Activated CD4-positive, alpha-beta T cell treated with anti-CD3 and anti-CD28 coated beads, Interleukin-2, amount 50 U/mL, for 4 hours (primary cell): Measurements from ENCODE around the gene S100A10.
A peak's percentile ranks its signal among the peaks of the same experiment; 100 is the strongest.

Experiments
- DNase-seq, 2 experiments: peaks; one replicate each; pipeline ENCODE4 v3.0.0-alpha.2; 2020

S100A10 gene, protein sequence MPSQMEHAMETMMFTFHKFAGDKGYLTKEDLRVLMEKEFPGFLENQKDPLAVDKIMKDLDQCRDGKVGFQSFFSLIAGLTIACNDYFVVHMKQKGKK

DNA sequence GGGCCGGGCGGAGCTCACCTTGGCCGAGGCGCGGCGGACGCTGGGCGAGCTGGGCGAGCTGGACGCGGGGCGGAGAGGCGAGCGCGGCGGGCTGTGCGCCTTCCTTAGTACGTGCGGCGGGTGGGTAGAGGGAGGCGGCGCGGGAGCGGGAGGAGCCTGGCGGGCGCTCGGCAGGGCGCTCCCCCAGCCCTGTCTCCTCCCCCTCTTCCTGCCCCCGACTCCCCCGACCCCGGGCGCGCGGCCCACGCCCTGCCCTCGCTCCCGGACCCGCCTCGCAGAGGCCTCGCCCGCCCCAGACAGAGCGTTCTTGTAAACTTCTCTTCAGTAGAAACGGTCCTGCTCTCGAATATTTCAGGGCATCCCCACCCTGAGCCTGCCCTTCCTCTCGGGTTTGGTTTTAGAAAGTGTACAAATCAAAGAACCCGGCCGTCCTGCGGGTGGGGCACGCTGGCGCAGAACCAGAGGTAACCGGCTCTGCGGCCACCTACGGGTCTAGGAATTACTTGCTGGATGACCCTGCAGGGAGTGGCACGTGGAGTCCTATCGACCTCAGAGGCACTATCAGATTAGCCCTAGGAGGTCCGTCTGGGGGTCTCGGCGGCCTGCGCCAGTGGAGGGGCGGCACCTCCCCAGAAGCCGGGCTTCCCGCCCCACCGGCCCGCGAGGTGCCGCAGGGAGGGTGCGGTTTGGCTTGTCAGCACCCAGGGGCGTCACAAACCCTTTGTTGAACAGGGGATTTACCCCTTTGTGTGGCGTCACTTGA is at the start of gene S100A10:
Gene S100A10 (minus strand): TSS at position 126 of the 763 bp plus-strand sequence. CDS start 7,629 bp downstream, outside the sequence.
- peak; percentile 71 to 76 for DNase-seq

DNA sequence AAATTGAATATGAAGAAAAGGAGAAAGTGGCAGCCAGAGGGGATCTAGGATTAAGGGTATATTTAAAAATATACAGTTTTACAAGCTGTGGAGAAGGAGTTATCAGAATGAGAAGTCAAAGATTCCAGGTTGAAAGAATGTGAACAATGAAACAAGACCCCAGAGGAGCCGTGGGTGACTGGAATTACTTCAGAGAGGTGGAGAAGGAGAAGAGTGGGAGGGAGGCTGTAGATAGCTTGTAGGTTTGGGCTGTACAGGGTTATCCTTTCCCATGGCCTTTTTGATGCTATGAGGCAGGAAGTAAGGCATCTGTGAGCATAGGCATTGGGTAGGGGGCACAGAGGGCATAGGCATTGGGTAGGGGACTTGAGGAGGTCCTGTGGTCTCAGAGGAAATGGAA is 48.4 kb upstream of the S100A10 start:
- no peak for DNase-seq

DNA sequence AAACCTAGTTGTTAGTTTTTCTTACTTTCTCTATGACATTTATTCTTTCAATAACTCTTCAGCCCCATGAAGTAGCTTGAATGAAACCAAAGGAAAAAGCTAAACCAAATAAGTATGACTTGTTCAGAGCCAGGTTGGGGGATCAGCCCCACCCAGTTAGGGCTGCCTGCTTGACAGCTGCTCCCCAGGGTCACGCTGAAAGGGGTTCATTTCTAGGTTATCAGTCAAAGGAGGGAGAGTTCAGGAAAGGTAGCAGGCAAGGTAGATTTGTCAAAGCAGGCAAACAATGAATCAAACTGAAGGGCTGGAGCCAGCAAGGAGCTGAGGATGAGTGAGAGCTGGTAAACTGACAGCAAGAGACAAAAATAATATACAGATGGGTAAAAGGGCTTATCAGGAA is 46.2 kb upstream of the S100A10 start:
- no peak for DNase-seq

DNA sequence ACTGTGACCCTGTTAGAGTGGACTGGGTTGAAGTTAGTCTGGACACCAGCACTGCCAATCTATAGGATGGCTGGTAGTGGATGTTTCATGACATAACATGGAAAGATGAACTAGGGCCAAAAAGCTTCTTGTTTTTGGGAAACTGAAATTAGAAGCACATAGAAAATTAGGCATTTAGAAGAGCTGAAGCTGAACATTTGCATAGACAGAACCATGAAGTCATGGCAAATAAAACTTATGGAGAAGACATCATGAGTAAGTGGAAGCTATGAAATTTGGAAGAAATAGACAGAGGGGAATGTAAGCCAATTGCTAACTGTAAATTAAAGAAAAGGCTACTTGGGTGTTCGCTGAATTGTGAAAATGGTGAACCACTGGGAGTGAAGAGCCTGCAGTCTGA is 45.8 kb upstream of the S100A10 start:
- no peak for DNase-seq

DNA sequence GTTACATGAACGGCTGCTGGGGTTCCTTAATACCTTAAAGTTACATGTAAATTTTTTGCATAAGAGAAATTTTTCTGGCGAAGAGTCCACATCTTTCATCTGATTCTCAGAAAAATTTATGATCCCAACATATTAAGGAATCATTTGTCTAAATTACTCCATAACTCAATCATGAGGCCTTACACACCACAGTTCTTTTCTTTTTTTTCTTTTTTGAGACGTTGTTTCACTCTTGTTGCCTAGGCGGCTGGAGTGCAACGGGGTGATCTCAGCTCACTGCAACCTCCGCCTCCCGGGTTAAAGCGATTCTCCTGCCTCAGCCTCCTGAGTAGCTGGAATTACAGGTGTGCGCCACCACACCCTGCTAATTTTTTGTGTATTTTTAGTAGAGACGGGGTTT is 45.2 kb upstream of the S100A10 start:
- DNase-seq = no peak

DNA sequence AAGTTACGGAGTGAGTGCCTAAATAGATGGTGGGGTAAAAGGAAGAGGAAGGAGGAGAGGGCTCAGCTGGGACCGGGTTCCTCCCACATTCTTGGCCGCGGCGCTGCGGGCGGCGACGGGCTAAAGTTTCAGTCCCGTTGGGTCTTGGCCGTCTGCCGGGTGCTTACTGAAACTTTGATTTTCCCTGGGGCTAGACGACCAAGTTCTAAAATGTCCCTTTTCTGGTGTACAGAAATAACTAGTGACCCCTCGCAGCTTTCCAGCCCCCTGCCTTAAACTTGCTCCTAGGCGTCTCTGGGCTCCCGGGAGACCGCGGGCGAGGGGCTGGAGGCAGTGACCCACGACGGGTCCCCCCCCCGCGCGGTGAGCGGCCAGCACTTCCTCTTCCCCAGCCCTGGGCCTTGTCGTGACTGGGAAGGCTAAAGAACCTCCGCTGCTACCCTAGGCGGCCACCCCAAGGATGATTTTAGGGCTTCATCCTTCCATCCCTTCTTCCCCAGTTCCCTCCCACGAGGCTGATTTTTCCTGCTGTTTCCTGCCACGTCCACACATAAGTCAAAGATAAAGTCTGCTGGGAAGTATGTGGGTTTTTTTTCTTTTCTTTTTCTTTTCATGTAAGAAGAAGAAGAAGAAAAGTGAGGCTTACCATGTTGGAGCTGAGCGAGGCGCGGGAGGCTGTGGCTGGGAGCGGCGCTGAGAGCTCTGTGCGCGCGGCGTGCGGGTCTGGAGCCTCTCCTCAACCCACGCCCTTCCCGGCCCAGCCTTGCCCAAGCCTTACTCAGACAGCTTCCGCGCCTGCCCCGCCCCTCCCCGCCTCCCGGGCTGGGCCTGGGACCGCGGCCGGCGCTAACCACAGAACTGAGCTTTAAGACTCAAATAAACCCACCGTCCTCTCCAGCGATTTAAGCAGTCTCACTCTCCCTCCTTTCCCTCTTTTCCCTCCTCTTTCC is 42.9 kb upstream of the S100A10 start, which contains the start of gene S100A11:
Gene S100A11 (minus strand): TSS at position 738 of the 950 bp plus-strand sequence. CDS start 89 bp downstream, at position 649.
- peak; percentile 69 to 73 for DNase-seq

DNA sequence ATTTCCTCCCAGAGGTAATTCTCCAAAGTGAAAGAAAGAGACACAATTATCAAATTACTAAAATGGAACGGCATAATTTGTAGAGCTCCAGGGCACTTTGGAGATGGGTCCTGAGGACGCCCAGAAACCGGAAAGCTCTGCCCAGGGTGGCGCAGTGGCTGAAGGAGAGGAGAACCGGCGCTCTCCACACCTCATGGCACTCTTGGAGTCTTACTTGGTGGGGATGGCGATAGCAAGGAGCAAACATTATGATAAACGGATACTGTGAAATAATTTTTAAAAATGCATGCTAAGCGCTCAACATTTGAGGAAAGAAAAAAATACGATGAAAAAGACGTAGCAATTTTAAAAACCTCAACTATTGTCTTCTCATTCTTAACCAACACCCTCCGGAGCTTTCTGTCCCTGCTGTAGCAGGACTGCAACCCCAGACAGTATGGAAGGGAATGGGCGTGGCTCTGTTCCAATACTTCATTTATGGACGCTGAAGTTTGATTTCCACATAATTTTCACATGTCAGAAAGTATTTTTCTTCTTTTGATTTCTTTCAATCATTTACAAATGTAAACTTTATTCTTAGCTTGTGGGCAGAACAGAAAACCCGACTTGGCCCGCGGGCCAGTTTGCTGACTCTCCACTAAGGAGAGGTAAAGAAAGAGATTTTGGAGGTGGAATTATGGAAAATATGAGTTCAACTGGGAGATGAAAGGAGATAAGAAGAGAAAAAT is 42.0 kb upstream of the S100A10 start:
- no peak for DNase-seq

DNA sequence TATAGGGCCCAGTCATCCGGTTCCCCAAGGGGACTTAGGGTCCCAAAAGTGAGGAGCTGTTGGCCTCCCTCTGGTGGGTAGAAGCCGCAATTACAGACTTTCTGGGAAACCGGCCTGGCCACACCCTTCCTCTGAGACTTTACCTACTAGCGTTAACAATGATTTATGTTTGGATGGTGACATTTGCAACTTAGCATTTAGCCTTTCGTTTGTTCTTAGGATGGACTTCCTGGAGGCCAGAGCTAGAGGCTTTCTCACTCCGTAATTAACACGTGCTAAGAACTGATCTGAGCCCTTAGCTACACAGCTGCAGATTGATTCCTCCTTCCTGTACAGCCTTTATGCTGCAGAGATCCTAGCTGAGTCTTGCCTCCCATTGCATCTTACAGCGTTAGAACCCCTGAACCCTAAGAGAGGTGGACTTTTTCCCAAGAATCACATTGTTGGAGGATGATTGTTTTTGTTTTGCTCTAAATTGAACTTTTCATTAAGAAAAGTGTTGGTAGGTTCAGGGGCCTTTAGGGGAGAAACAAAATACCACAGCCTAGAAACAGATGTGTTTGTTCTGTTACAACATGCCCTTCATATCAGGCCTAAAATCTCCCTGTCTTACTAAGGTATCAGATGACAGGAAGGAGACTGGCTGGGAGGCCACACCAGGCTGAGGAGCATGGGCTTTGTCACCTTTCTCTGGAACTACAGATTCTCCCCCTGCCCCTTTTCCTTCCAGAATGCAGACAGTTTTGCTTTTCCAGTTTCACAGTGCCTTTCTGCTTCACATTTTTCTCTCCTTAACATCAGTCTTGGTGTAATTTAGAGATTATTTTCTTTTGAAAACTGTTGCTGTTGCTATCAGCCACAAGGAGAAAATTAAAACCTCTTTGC is 41.2 kb upstream of the S100A10 start:
- peak; percentile 56 to 60 for DNase-seq

DNA sequence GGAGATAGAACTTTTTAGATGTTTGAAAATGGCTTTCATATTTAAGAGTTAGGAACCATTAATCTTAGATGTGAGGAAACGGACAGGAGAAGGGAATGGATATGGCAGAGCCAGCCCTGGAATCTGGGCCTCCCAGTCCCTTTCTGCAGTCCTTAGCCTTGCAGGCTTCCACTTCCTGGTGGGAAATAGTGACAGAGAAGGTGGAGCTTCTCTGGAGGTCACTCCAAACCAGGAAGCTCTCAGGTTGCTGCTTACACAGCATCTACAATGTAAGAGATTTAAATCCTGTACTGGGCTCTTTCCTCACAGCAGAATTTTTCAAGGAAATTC is 40.6 kb upstream of the S100A10 start:
- DNase-seq = no peak

DNA sequence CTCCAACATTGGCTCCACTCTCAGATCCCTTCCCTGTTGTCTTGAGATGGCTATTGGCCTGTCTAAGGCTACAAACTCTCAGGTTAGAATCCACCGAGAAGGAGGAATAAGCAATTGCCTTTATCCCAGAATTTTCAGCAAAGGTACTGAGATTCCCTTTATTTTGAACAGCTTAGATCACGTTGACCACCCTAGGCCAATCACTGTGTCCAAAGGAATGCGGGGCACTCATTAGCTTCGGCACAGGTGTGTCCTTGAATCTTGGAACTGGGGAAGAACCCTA is 36.2 kb upstream of the S100A10 start:
- DNase-seq = no peak

DNA sequence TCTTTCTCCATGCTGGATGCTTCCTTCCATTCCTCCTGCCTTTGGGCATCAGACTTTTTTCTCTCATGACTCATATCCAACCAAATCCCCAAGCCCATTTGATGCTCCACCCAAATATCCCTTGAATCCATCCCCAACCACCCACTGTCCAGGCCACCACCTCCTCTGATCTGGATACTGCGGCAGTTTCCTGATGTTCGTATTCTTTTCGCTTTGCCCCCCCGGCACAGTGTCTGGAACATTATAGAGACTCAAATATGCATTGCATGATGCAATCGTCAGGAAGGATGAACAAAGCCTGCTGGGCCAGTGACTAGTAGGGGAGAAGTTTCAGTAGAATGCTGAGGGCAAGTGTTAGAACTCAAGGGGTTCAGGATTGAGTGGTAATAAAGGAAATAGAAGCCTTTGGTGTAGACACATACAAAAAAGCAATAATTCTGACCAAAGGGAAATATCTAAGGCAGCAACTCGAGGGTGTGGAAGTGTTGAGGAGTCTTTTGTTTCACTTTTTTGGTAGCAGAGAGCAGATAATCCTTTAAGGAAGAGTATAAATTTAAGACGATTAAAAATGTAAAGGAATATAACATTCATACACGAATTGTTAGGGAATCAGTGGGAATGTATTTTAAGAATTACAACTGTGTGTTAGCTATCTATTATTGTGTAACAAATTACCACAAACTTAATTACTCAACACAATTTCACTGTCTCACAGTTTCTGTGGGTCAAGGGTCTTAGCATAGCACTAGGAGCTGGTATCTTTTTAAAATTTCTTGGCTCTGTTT is 35.7 kb upstream of the S100A10 start:
- no peak for DNase-seq

DNA sequence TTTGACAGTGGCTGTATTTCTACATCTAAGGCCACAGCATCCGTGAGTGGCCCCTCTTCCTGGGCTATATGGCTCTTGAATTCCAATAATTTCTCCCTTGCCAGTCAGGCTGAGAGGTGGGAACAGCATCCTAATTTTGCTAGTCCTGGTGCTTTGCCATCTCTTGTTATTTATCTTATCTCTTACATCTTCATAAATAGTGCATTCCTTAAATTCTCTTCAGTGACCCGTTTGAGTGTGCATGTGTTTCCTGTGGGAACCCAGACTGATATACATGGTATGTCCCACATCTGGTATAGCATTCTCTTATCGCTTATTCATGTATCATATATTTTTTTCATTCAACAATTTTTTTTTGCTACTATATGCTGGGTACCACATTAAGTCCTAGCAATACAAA is 33.2 kb upstream of the S100A10 start:
- no peak for DNase-seq

DNA sequence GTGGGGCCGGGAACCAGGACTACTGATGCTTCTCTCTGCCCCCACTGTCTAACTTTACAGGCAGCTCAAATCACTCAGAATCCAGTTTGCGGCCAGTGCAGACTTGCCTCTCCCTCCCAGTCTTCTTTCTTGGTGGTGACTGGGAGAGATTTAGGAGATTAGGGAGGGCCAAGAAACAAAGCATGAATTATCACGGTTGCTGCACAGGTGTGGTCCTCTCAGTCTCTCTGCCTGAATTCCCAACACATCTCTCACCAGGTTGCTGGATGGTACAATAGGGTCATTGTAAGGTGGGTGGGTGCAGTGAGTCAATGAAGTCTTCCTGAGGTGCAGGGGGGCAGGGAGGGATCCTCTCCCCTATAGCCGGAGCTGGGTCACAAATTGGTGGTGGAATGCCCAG is 30.6 kb upstream of the S100A10 start:
- DNase-seq = no peak

DNA sequence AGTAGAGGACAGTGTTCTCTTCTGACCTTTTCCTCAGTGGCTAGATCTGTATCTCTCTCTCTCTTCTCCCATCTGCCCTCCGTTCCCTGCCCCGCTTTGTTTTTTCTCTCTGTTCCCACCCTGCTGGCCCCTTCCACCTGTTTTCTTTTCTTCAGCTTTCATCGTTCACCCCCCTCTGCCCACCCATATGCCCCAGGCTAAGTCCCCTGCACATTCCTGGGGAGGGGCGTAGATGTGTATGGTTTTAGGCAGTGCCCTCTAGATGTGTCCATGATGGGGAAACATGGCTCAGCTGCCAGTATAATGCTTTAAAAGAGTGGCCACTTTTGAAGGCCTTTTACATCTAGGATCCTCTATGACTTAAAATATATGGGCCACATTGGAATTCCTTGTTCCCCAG is 29.6 kb upstream of the S100A10 start:
- DNase-seq = no peak

DNA sequence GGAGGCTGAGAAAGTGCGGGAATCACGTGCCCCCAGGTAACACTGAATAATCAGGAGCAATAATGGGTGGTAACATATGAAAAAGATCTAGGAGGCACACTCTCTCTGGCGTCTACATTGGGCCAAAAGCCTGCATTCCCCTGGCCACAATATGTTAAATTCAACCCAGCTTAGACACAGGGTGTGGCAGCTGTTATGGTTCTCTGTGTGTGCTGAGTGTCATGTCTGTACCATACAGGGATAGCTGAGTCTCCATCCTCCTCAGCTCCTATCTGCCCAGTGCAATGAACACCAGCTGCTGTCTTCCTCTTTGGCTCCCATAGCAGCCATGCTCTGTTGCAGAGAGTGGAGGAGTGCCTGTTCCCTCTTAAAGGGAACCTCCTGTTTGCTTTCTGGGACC is 28.8 kb upstream of the S100A10 start:
- no peak for DNase-seq

DNA sequence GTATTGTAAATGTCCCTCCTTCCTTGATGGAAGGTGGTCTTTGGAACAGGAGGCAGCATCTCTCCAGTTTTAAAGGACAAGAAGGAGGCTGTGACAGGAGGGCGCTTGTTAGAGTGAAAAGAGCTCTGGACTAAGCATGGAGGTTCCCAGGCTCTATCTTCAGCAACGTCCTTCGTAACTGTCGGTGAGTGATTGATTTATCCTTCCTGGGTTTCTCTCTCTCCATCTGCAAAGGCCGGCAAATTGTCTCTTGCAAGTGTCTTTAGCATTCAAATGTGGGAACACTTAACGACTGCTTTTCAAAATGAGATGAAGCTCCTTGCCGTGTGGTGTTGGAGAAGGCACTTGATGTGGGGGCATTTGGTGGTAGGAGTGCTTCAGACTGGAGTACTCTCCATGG is 27.9 kb upstream of the S100A10 start:
- DNase-seq = no peak

DNA sequence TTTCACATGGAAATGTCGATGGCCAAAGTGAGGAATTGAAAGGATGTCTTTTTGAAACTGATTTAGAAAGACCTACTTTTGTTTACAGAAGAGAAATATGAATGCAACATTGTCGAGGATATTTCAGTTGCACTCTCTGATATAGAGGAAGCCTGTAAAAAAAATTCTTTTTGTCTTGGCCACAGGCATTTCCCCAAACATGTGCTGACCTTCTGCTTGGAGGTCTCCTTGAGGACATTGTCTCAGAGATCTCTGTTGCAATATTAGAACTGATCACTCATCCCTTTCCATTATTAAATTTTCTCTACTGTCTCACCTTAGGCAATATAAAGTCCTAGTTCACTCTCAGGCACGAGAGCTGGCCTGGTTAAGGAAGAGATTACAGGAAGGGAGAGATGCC is 27.2 kb upstream of the S100A10 start:
- no peak for DNase-seq

DNA sequence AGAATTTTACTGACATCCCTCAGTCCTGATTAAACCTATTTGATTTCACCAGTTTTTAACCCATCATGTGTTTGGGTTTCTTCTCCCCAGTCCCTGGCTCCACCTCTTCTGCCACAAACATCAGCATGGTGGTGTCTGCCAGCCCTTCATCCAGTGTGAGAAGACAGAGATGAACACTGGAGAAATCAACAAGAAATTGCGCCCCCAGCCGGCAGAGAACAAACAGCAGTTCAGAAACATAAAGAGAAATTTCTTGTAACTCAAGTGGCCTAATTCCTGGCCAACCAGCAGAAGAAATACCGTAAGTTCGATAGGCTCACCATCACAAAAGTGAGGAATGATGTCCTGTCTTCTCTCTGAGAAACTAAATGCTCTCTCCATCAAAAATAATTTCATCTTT is 24.9 kb upstream of the S100A10 start:
- DNase-seq = no peak

DNA sequence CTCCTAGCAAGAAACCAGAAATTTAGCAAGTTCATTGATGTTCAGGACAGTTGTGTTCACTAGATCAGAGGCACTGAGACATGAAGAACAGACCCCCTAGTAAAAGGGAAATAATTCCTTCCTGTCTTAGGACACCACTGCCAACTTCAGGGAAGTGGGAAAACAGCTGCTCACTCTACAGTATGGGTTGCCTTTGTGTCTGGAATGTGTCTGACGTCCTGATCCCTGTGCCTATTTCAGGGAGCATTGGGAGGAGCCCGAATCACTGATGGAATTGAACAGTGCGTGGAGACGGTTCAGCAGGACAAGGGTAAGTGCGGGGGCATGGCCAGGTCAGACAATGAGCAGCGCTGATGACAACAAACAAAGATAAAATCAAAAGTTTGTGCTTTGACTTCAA is 22.1 kb upstream of the S100A10 start:
- no peak for DNase-seq

DNA sequence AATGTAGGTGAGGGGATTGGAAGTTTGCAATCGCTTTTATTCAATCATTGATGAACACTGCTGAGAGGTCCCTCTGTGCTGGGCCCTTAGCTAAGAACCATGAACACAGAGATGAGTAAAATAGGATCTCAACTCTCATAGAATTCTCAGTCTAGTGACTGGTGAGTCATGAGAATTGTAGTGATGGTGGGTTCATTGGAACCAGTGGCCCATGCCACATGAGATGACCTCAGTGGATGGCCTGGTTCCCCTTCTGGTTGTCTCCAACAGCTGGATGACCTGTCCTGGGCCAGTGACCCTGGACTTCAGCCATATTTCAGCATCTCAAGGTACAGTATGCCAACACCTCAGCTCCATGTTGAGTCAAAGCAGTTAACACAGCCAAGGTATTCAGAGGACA is 21.3 kb upstream of the S100A10 start:
- DNase-seq = no peak

DNA sequence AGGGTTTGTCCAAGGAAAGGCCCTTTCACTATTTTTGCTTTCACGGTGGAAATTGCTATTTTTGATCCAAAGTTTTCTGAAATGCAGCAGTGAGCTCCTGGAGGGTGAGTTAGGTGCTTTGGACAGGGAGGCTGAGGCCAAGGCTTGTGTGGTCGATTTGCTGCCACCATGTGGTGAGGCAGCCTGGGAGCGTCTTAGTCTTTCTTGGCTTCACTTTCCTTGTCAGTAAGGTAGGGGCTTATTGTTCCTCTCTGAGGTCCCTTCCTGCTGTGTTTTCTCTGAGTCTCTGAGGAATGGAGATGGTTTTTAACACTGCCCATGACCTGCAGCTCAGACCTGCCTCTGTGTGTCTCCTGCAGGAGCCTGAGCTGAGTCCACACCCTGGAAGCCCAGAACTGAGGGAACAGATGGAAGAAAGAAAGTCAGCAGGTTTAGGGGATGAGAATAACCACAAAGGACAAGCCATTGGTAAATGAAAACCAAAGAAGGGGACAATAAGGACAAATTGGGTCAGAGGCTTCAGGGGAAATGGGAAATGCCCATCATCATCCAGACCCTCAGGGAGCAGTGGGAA is 20.1 kb upstream of the S100A10 start:
- DNase-seq = peak in 1 of 2 experiments; percentile 18
